Lung (tissue), 12 donors: ENCODE results near the gene SPI1. TPM values are rescaled to one million over a fixed set of nuclear protein-coding genes. Genes with fewer than 3 reads are reported as not detected.
A peak's percentile ranks its signal among the peaks of the same experiment; 100 is the strongest.

Experiments
- ATAC-seq: fragments of 200-7000 bp; cut with Tn5 transposase; one replicate; pipeline ENCODE4 v1.9.1; 2020; ENCODE audit warnings: moderate number of reproducible peaks; ENCODE audit not compliant: insufficient read depth, low FRiP score
- DNase-seq, 3 donors: peaks; one replicate each; pipeline ENCODE4 v3.0.0-alpha.2; 2013 to 2017
- H3K27ac ChIP-seq, 2 donors: one replicate each; pipeline ENCODE4 v1.5.1; 2013; ENCODE audit warnings: mild to moderate bottlenecking in 2 of 2, moderate library complexity in 2 of 2, control low read depth in 1 of 2, inconsistent platforms in 1 of 2, low read depth in 1 of 2, low read length in 1 of 2
- H3K27me3 ChIP-seq, 3 donors: one replicate each; pipeline ENCODE4 v1.5.1; 2013; ENCODE audit warnings: low read length in 2 of 3; ENCODE audit not compliant: control insufficient read depth in 3 of 3, insufficient read depth in 3 of 3
- H3K36me3 ChIP-seq, 4 donors: one replicate each; pipeline ENCODE4 v1.5.1; 2013; ENCODE audit warnings: low read length in 4 of 4, mild to moderate bottlenecking in 1 of 4, moderate library complexity in 1 of 4; ENCODE audit not compliant: control insufficient read depth in 4 of 4, insufficient read depth in 4 of 4
- H3K4me1 ChIP-seq, 5 donors: one replicate each; pipeline ENCODE4 v1.5.1; 2013; ENCODE audit warnings: low read length in 5 of 5, mild to moderate bottlenecking in 2 of 5, moderate library complexity in 1 of 5; ENCODE audit not compliant: control insufficient read depth in 5 of 5, insufficient read depth in 5 of 5
- H3K4me3 ChIP-seq: one replicate; pipeline ENCODE4 v1.5.1; 2013; ENCODE audit warnings: mild to moderate bottlenecking, control low read depth, moderate library complexity
- H3K9ac ChIP-seq, 2 donors: one replicate each; pipeline ENCODE4 v1.5.1; 2013; ENCODE audit warnings: low read length in 2 of 2, control low read depth in 1 of 2; ENCODE audit not compliant: insufficient read depth in 1 of 2
- H3K9me3 ChIP-seq, 4 donors: one replicate each; pipeline ENCODE4 v1.5.1; 2013; ENCODE audit warnings: low read length in 3 of 4, mild to moderate bottlenecking in 1 of 4, moderate library complexity in 1 of 4; ENCODE audit not compliant: control insufficient read depth in 4 of 4, insufficient read depth in 3 of 4
- WGBS, 2 donors: extraction: QIAGEN DNeasy Blood & Tissue Kit; methylation state at CpG; one replicate each; pipeline ENCODE4 v1.1.7; 2013; 5-methylcytosine and 5-hydroxymethylcytosine counted together
- polyA plus RNA-seq, 2 donors: library from polyadenylated mRNA; stranded (reverse); fragments of 200-250 nt; gene quantifications; one replicate each; pipeline ENCODE4 v1.2.1, GENCODE V29; 2013
- total RNA-seq, 2 donors: library from RNA; depleted of rRNA in 1 of 2; stranded (reverse); fragments of >200 nt in 1 of 2; gene quantifications; one replicate each; pipeline ENCODE4 v1.2.1, GENCODE V29; 2014 to 2021
- TF ChIP-seq, protein P1 (sequence below): IDR thresholded peaks from 2 replicates; pipeline ENCODE4 v1.5.1; 2012; ENCODE audit warnings: mild to moderate bottlenecking; ENCODE audit errors: control extremely low read depth, extremely low read depth
- donor health status: control.
- donor health status: control.
- donor health status: Bipolar disorder and iron deficiency.
- donor health status: healthy.
- donor health status: DM: yes; HTN: yes; CAD: no.

The SPI1 gene
- total and polyA plus RNA-seq, 4 donors: 27.6 to 344 (median 156) TPM

DNA sequence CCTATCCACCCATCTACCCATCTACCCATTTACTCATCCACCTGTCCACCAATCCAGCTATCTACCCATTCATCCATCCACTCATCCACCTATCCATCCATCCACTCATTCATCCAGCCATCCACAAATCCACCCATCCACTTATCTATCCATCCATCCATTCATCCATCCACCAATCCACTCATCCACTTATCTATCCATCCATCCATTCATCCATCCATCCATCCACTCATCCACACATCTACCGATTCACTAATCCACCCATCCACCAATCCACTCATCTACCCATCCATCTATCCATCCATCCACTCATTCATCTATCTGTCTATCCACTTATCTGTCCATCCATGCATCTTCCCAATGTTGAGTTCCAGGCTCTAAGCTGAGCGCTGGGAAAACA is 1.7 kb upstream of the SPI1 start:
- no peaks in the 10 kb centered on the region for H3K9me3 ChIP-seq
- H3K4me3 ChIP-seq: no peak overlapping the region
- no peak overlapping the region for H3K27ac ChIP-seq
- H3K9ac ChIP-seq: no peak overlapping the region
- ATAC-seq (no peak), DNase-seq (no peak)
- H3K36me3 ChIP-seq: no peaks in the 10 kb centered on the region
- WGBS, 2 donors: 96 to 97% methylated on average over 2 of the region's 2 CpGs
- no peaks in the 10 kb centered on the region for H3K27me3 ChIP-seq
- TF ChIP-seq, protein P1, sequence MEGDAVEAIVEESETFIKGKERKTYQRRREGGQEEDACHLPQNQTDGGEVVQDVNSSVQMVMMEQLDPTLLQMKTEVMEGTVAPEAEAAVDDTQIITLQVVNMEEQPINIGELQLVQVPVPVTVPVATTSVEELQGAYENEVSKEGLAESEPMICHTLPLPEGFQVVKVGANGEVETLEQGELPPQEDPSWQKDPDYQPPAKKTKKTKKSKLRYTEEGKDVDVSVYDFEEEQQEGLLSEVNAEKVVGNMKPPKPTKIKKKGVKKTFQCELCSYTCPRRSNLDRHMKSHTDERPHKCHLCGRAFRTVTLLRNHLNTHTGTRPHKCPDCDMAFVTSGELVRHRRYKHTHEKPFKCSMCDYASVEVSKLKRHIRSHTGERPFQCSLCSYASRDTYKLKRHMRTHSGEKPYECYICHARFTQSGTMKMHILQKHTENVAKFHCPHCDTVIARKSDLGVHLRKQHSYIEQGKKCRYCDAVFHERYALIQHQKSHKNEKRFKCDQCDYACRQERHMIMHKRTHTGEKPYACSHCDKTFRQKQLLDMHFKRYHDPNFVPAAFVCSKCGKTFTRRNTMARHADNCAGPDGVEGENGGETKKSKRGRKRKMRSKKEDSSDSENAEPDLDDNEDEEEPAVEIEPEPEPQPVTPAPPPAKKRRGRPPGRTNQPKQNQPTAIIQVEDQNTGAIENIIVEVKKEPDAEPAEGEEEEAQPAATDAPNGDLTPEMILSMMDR: no peak
- H3K4me1 ChIP-seq: peaks cover 0 to 2% (median 0%) of the 10 kb centered on the region in 5 donors

DNA sequence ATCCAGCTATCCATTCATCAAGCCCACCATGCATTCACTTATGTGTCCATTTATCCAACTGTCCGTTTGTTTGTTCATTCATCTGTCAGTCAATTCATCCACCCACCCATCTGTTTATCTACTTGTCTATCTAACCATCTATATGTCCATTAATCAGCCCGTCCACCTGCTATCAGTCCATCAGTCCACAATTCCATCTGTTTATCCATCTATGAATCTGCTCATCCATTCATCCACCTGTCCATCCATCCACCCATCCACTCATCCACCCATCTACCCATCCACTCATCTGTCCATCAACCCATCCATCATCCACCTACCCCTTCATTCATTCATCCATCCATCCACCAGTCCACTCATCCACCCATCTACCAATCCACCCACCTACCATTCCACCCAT is 970 bp upstream of the SPI1 start:
- Histone ChIP-seq H3K27ac (no peak overlapping the region), H3K9me3 (no peaks in the 10 kb centered on the region), H3K27me3 (no peaks in the 10 kb centered on the region), H3K4me1 (peaks cover 0 to 2% (median 0%) of the 10 kb centered on the region in 5 donors), H3K9ac (no peak overlapping the region), H3K36me3 (no peaks in the 10 kb centered on the region), H3K4me3 (no peak overlapping the region)
- TF ChIP-seq, protein P1: no peak
- ATAC-seq (no peak), DNase-seq (no peak)
- WGBS, 2 donors: 89 to 95% methylated on average over 2 of the region's 2 CpGs

DNA sequence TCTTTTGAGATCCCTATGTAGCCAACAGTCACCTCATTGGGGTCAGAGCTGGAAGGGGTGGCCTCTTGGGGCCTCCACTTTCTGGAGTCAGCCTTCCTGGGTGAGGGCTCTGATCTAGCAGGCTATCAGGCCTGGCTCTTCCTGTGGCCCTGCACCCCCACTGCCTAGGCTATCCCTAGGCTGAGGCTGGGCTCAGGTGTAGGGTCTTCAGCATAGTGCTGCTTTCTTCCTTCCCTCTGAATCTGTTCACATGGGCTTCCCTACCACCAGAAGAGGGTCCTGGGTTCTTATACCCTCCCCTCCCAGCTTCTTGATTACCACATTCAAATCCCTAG is 456 bp upstream of the SPI1 start:
- no peak for DNase-seq

More for the DNA sequence above, 456 bp upstream of the SPI1 start:
- no peak overlapping the region for H3K4me3 ChIP-seq
- TF ChIP-seq, protein P1: no peak
- H3K9me3 ChIP-seq: no peaks in the 10 kb centered on the region
- no peaks in the 10 kb centered on the region for H3K27me3 ChIP-seq
- peaks cover 0 to 2% (median 0%) of the 10 kb centered on the region in 5 donors for H3K4me1 ChIP-seq
- peak overlapping the region in 1 of 2 donors; percentile 87 for H3K27ac ChIP-seq
- no peaks in the 10 kb centered on the region for H3K36me3 ChIP-seq
- no peak overlapping the region for H3K9ac ChIP-seq
- no peak for ATAC-seq
